Smooth muscle cell of the brain vasculature (primary cell): ENCODE data around the gene PPT2.

Experiments
- DNase-seq: peaks from one replicate; pipeline ENCODE4 v3.0.0-alpha.2; 2012; ENCODE audit warnings: low read depth, low spot score

Gene PPT2, protein sequence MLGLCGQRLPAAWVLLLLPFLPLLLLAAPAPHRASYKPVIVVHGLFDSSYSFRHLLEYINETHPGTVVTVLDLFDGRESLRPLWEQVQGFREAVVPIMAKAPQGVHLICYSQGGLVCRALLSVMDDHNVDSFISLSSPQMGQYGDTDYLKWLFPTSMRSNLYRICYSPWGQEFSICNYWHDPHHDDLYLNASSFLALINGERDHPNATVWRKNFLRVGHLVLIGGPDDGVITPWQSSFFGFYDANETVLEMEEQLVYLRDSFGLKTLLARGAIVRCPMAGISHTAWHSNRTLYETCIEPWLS

DNA sequence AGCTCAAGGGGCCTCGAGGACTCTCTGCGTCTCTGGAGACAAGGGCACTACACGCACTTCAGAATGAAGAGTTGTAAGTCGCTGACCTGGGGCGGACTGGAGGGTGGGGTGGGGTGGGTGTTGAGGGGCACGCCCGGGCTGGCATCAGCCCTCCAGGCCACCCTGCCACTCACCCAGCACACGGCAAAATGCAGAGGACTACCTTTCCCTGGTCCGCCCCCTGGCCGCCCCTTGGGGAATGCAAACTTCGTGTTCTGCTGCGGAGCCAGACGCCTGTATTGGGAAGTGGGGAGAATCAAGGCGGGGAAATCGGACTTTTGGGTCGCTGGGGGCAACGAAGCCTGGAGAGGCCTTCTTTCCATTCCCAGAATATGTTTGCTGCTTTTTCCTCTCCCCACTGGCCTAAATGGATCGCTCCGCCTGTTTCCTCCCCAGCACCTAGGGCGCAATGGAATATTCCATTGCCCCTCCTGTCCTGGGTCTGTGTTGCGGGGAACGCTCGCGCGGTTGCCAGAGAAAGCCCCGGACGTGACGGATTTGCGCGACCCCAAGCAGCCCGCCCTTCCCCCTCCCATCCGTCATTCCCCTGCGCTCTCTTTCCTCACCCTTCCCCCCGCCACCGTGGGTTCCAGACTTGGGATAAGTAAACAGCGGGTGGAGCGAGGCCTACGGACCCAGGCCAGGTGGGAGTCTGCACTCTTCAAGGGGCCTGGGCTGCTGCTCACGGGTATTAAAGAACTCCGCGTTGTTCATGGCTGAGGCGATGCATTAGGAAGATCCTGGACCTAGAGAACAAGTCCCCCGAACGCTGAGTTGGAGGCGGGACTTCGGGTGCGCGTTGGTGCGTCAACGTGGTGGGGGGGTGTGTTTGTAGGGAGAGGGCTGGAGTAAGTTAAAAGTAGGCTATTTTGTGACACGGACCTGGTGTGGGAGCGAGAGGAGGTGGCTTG is at the start of gene PPT2:
Gene PPT2 (plus strand): TSS at position 578 of the 950 bp plus-strand sequence. CDS start 454 bp downstream, outside the sequence.
- DNase-seq: peak; percentile 84

DNA sequence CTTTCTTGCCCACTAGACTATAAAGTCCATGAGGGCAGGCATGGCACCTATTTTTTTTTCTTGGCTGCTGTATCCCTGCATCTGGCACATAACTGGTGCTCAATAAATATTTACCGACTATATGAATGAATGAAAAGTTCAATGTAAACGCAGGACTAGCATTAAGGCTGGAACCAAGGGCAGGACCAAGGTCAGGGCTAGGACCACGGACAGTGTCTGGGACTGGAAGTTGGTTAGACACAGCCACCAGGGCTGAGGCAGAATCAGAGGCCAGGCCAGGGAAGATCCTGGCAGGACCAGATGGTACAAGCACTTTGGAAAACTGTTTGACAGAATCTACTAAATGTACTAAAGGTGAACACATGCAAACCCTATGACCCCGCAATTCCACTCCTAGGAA is 48.5 kb upstream of the PPT2 start:
- DNase-seq: no peak

DNA sequence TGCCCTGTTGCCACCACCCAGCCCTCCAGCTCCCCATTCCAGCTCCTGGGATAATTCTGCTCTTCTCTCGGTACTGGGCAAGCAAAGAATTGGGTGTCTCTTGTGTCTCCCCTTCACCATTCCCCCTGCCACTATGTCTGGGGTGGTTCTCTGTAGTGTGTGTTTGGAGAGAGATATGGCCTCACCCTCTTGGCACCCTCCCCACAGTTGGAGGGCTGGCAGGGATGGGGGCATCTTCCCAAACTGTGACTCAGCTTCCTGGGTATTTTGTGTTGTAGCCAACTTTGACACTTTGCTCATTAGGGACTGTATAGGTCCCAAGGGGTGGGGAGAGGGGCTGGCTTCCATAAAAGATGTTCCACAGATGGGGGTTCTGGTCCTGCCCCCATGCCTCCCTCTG is 46.5 kb upstream of the PPT2 start:
- DNase-seq: no peak

DNA sequence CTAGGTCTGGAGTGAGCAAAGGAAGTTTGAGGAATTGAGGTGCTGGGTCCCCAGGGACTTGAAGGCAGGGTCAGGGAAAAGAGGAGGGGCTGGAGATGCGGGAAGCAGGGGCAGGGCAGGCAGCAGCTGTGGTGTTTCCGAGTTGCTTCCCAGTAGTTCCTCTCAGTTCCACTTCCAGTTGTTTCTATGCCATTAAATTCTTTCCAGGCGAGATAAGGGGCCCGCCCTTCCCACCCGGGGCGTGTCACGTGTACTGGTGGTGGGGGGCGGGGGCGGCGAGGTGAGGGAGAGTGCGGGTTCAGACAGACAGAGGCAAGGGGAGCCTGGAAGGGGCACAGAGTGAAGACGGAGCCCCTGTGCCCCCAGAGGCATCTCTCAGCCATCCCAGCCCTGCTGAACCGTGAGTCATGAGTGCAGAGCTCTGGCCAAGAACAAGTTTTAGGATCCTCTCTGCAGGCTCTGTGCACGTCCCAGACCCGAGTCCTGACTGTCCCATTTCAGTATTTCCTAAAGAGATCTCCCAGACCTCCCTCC is 45.8 kb upstream of the PPT2 start:
- DNase-seq: no peak

DNA sequence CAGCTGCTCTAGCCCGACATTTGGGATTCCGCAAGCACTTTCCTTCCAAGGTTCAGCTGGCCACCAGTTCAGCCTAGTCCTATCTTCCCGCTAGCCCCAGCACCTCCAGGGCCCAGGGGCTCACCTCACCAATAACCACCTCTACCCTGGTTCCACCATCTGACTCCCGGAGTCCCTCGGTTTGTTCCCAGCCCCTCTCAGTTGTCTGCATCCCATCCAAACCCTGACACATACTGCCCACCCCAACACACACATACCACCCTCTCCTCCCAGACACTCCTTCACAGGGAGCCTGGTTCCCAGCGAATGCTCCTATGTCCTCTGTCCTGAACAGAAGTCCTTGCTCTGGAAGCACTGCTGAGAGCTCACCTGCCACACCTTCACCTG is 45.2 kb upstream of the PPT2 start:
- no peak for DNase-seq

DNA sequence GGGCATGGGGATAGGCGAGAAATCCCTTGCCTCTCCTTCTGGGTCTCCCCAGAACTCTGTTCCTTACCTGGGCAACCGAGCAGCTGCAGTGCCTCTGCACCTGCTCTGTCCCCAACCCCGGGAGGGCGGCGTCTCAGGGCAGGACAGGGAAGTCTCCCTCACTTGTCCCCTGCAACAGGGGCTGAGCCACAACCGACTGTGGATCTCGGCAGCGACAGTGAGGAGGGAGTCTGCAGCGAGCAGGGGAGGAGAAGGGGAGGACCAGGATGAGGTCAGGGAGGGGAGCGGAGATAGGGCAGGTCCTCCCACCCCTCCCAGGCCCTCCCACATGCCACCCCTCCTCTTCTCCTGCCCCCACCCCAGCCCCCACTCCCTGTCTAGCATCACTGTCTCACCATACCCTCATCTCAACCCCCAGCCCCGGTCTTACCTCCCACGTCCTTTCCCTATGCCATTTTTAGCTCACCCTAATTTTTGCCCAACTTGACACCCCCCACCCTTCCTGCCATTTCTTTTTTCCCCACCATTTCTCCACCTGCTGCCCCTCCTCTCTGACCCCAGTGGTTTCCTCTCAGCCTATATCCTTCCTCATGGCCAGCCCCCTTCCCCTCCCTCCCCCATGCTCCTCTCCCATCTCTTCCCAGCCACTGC is 44.7 kb upstream of the PPT2 start, which contains the start of gene TNXB:
Gene TNXB (minus strand): TSS at position 225 of the 651 bp plus-strand sequence. CDS start 11,140 bp downstream, outside the sequence.
- DNase-seq: no peak

DNA sequence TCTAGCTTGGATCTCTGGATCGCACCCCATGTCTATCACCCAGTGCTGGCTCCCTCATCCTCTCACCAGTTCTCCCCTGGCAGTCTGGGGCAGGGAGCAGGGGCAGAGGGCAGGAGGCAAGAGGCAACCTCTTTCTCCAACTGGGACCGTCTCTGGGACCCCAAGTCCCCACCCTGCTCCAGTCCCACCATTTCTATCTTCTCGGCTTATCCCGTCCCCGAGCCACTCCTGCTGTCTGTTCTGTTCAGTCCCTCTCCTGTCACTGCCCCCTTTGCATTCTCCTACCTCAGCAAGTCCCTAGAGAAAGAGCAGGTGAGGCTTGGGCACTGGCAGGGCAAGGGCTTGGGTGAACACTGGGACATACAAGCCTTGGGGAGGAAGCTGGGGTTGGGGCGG is 44.2 kb upstream of the PPT2 start:
- DNase-seq: no peak

DNA sequence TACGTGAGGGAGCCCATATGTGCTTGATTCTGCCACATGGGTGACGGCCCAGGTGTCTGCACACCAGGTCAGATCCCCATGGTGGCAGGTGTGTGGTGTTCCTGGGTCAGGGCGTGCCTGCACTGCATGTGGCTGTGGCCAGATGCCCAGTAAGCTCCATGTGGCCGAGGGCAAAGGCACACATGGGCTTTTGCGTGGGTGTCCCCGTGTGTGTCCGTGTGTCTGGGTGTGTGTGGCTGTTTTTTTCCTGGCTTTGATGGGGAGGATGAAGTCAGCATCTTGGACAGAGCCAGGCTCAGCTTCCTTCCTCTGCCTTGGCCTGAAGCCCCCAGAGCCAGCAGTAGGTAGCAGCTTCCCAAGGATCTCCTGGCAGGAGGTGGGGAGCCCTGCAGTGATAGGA is 43.3 kb upstream of the PPT2 start:
- no peak for DNase-seq

DNA sequence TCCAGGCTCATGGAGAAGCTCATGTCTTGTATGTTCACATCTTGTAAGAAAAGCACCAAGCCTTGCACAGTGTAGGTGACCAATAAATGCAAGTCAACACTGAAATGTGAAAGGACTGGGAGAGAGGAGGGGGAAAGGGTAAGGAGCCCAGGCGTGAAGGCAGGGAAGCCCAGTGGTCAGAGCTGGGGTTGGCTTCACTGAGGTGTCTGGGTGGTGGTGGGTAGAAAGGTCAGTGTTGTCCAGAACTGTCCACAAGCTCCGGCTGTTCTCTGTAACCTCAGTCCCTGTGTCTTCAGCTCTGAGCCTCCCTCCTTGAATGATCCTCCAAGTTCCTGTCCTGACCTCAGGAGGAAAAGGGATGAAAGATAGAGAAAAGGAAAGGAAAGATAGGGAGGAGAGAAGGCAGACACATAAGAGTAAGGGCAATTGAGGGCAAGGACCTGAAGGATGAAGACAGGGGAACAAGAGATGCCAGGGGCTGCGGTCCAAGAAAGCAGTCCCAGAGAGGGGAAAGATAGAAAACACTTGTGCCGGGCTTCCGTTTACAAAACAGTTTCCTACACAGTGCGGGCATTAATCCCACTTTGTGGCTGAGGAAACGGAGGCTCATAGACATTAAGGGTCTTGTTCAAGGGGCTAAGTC is 42.4 kb upstream of the PPT2 start:
- DNase-seq: no peak

DNA sequence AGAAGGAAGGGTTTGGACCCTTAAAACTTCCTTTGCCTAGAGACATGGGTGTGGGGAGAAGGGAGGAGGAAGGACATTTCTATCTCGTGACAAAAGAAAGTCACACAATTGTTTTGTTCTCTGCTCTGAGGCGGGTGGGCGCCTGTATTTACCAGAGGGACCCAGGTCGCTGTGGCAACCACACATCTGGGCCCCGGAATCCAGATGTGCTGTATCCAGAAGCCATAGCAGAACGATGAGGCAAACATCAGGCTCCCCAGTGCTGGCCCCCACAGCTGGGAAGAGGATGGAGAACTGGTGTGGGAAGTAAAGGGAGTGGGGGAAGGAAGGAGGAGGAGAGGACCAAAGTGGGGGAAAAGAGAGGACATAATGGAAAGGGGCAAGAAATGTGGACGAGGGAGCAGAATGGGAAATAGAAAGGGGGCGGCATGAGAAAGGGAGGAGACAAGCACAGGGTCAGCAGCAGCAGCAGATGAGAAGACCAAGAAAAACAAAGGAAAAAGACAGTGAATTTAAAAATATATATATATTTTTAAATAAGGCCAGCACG is 41.4 kb upstream of the PPT2 start:
- no peak for DNase-seq

DNA sequence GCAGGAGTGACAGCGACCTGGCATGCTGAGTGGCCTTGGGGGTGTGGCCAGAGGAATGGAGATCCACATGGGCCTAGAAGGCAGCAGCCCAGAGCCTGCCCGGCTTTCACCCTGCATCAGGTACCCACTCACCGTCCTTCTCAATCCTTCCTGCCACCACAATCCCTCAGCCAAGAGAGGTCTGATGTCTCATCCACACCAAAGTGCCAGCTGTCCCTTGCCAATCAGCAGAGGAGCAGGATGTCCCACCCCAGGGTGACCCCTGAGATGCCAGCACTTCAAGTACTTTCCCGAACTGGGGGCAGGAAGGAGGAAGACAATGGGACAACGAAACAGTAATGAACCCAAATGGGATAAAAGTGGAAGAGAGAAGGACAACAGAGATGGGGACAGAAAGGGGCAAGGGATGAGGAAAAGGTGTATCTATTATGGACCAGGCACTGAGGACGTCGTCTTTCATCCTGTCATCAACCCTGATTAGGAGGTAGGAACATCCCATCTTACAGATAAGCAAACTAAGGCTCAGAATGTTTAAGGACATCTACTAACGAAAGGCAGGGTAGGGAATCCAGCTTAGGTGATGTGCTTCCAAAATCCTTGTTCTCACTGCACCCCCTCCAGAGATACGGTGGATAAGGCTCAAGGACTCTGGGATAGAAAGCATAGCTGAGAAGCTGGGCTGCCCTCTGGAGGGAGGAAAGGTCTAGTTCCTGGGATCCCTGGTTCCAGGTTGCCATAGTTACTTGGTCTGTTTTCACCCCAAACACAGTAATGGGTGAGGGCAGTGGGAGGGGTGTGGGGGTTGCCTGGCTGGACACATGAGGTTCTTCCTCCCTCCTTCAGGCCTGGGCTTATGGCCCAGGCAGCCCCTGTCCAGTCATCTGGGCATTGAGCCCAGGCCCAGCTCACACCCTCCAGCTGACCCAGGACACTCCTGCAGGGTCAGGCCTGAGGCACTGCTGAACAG is 40.3 kb upstream of the PPT2 start:
- peak; percentile 62 for DNase-seq

DNA sequence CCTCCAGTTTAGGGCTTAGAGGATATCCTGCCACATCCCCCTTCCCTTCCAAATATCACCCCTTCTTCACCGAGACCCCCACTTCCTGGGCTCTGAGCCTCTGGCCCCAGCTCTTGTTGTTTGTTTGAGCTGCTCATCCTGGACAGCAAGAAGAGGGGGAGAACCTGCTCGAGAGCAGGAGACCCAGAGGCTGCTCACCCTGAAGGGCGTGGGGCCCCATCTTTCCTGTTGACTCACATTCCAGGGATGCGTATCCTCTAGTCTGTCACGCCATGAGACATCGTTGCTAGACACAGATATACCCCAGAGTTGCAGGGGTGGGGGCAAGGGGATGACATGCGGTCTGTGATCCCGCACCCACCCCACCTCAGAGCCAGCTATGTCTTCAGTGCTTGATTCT is 39.1 kb upstream of the PPT2 start:
- no peak for DNase-seq

DNA sequence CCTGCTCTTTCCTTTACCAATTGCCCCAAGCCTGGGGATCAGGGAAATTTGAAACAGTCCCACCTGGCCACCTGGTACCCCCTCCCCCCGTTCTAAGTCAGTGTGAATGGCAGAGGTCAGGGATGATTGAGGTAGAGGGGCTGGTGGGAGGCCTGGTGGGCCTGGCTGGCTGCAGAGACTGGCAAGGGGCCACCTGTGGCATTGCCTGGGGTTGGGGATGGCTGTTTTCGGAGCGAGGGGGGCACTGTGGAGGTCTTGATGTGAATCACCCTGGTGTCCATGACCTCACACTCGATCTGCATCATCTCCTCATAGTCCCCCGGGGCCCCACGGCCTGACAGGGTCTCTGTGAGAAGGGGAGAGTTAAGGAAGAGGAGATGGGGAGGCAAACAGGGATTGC is 38.3 kb upstream of the PPT2 start:
- DNase-seq: no peak

DNA sequence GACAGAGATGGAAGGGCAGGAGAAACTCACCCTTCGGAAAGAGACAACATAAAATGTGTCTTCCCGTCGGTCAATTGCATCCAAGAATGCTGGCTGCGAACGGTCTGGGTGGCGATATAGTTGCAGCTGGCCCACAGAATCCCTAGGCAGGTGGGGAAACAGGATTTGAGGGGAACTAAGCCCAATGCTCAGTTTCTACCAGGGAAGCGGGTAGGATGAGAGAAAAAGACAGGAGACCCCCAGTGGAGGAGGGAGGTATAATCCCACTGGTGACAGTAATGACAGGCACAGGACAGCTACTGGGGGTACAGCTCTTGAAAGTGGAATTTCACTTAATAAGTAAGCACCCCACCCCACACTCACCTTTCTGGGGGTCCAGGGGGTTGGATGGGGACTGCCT is 37.3 kb upstream of the PPT2 start:
- no peak for DNase-seq

DNA sequence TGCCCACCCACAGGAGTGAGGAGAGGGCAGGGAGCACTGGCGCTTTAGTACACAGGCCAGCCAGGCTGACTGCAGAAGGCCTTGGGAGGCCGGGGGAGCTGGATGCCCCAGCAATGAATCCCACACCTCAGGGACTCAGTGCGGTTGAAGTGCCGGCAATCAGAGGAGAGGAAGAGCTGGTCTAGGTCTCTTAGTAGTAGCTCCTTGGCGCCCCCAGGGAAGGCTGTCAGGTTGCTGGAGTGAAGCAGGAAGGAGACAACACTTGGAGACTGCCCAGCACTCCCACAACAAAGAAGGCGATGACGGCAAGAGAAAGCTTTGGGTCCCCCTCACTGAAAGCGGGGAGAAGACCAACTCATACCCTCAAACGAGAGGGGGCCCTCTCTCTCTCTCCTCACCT is 36.5 kb upstream of the PPT2 start:
- DNase-seq: no peak

DNA sequence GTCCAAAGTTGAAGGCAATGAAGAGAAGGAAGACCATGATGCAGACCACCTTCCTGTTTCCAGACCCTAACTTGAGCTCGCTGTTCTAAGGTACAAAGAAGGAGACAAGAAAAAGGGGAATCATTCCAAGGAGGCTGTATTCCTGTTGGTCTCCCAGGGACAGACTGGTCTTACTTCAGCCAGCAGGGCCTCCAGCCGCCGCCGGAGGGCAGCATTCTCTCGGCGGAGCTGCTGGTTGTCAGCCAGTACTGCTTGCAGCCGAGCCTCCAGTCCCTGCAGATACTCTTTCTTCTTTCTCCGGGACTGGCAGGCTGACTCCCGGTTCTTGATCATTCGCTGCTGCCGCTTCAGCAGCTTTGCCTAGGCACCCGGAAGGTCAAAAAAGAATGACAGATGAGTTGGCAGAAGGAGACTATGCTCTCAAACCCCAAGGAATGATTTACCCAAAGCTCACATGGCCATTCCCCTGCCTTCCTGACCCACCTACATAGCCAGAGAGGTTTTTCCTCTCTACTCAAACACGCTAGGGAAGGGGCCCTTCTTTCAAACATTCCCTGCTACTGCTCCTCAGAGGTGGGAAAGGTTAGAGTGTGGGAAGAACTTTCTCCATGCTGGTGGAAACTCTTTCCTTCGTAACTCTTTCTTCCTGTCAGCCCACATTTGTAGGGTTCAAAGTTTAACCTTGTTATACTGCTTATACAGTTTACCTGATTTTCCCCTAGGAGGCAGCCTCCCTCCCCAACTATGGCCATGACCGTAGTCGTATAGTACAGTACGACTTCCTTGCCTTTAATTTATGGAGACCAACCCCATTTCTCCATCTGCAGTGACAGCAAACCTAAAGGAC is 34.9 kb upstream of the PPT2 start:
- DNase-seq: peak; percentile 75

DNA sequence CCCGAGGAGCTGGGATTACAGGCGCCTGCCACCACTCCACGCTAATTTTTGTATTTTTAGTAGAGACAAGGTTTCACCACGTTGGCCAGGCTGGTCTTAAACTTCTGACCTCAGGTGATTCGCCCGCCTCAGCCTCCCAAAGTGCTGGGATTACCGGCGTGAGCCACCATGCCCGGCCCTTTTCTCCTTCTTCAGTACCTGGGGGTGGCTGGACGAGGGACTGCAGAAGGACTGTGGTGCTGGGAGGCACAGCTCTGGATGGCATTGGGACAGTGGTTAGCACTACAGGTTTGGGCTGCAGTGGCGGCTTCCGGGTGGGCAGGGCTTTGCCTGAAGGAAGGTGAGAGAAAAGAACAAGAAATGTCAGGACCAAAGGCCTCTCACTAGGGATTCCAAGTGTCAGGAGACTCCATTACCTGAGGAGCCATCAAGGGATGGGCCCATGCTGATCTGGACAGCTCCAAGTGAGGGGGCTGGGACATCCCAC is 33.3 kb upstream of the PPT2 start:
- DNase-seq: no peak

DNA sequence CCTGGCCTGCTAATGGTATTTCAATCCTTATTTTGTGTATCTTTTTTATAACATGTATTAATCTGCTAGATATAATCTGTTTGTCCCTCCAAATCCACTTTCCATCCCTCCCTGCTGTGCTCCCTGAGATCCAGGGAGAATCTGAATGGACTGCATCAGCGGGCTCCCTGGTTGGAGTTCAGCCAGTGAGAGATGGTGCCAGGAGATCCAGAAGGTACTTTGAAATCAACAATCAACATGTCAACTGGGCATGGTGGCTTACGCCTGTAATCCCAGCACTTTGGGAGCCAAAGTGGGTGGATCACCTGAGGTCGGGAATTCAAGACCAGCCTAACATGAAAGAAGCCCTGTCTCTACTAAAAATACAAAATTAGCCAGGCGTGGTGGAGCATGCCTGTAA is 30.3 kb upstream of the PPT2 start:
- no peak for DNase-seq

DNA sequence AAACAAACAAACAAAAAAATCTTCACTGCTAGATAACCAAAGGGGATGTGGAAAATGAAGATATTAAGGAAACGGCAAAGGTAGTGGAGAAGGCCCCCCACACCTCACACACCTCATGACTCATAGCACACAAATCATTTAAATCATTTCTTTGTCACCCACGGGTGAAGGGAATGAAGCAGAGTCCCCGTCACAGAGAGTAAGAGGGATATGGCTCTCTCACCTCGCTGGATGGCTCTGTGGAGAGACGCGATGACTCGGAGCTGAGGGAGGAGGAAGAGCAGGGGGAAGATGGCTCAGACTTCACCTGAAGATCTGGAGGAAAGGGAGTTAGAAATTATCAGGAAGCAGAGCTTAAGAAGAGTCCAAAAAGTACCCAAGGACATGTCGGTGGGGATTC is 27.1 kb upstream of the PPT2 start:
- DNase-seq: no peak
